Ecto neural progenitor cell (in vitro differentiated cells): ENCODE data around the gene CD3D.

Experiments
- DNase-seq: peaks from one replicate; pipeline ENCODE4 v3.0.0-alpha.2; 2018; ENCODE audit warnings: low spot score

The CD3D gene

DNA sequence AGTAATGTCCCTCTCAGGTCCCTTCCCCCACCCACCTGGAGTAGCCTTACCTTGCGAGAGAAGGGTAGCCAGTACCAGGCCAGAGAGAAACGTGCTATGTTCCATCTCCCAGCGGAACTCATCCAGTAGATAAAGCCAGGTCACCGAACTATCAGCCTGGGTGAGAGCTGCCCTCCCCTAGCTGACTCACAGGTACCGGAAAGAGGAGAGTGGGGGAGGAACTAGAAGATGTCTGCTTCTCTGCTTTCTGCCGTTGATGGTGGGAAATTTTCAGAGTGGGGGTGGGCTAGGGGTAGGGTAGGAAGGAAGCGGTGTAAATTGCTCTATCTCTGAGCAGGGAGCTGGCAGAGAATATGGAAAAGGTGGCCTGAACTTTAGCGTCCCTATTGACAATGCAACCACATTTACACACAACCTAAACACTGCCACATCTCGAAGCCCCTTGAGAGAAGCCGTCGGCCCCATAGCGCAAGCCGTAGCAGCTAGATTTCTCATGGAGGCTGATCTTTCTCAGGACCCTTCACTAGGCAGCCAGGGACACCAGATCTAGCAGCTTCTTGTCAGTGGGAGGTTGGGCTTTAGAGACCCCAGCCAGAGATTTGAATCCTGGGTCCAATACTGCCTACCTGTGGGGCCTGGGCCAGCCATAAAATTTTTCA is at the start of gene CD3D:
Gene CD3D, minus strand, starts transcription at position 203 of the 659 bp plus-strand sequence. Its CDS starts 98 bp downstream, at position 105.
- no peak for DNase-seq

DNA sequence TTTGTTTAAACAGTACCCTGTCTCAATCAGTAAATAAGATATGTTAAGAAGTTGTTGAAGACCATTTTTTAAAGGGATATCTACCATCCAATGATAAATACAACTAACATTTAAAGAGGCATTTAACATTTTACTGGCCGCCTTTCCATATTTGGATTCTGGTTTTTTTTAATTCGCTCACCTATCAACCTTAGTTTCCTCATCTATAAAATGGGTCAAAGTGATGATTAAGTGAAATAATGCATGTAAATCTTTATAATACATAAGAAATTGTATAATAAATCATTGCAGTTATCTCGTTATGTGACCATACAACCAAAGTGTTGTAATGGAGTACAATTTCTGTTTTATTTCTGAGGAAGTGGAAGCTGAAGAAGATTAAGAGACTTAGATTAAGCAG is 41.2 kb upstream of the CD3D start:
- DNase-seq: no peak

DNA sequence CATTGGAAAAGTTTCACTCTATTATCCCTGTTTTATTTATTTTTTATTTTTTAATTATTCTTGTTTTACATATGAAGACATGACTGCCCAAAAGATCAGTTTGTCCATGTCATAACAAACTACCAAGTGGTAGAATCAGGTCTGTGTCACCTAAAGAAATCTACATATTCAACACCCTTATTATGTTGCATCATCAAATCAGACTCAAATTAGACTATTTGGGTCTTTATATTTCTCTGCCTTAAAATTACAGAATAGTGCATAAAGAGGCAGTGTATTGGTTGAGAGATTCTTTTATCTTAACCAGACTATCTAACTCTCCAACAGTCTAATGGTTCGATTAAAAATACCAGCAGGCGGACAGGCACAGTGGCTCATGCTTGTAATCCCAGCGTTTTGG is 40.4 kb upstream of the CD3D start:
- DNase-seq: no peak

DNA sequence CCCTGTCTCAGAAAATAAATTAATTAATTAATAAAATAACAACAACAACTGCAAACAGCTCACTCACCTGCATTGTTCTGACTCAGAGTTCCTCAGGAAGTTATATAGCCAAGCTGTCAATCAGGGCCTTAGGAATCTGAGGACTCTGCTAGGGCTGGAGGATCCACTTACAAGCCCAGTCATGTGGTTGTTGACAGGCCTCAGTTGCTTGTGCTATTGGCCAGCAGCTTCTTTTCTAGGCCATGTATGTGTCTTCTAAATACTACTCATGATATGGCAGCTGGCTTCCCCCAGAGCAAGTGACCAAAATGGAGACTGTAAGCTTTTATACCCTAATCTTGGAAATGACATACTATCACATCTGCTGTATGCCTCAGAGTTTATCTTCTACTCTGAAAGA is 38.1 kb upstream of the CD3D start:
- DNase-seq: no peak

DNA sequence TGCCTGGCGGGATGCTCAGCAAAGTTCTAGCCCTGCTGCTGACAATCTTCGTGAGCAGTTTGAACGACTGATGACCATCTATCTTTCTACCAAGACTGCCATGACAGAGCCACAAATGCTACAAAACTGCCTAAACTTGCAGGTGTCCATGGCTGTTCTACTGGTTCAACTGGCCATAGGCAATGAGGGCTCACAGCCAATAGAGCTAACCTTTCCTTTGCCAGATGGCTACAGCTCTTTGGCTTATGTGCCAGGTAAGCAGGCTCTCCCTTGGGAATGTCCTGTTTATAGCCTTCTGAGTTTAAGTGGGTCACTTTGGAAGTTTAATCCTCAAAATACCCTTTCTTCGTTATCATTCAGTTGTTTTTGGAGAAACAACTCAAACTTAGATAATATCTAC is 37.0 kb upstream of the CD3D start:
- DNase-seq: no peak

DNA sequence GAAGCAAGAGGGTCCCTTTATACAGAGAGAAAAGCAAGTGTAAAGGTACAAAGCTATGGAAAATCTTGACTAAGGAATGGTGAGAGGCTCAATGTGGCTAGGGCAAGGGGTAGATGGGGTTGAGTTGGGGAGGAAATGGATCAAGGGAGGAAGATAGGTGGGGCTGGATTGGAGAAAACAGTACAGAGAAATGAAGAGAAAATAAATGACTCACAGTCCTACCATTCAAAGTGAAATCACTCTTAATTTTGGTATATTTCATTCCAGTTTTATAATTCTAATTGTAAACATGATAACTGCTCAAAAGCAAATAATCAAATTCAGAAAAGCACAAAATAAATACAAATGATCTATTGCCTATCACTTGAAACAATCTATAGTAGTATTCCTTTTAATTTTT is 33.5 kb upstream of the CD3D start:
- no peak for DNase-seq

DNA sequence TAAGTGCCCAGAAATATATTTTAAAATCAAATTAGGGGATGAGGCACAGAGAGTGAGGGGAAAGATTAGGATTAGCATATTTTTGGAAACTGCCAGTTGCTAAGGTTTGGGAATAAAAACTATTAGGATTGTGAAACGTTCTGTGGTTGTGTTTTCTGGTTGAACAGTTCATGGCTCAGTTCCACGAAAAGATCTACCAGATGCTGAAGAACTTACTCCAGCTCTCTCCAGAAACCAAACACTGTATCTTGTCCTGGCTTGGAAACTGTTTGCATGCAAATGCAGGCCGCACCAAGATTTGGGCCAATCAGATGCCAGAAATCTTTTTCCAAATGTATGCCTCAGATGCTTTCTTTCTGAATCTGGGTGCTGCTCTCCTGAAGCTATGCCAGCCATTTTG is 32.2 kb upstream of the CD3D start:
- DNase-seq: no peak

DNA sequence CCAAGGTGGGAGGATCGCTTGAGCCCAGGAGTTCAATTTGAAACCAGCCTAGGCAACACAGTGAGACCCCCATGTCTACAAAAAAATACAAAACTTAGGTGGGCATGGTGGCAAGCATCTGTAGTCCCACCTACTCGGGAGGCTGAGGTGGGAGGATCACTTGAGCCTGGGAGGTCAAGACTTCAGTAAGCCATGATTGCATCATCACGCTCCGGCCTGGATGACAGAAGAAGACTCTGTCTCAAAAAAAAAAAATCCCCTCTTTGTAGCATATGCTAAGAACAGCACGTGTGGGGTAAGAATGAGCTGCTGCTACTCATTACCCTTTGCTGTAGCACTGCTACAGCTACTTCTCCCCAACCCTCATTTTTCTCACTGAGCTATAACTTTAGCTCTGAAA is 31.4 kb upstream of the CD3D start:
- no peak for DNase-seq

DNA sequence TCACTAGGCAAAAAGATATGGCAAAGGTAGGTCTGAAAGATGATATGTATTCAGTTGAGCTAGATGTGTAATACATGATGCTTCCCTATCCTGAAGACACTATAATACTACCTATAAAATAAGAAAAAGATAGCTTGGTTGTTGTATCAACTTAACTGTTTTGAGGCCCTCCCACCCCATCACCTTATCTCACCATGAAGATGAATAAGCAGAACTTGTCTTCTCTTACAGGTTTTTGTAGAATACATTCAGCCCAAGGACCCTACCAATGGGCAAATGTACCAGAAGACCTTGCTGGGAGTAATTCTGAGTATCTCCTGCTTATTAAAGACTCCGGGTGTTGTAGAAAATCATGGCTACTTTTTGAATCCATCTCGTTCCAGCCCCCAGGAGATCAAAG is 30.8 kb upstream of the CD3D start:
- DNase-seq: no peak

DNA sequence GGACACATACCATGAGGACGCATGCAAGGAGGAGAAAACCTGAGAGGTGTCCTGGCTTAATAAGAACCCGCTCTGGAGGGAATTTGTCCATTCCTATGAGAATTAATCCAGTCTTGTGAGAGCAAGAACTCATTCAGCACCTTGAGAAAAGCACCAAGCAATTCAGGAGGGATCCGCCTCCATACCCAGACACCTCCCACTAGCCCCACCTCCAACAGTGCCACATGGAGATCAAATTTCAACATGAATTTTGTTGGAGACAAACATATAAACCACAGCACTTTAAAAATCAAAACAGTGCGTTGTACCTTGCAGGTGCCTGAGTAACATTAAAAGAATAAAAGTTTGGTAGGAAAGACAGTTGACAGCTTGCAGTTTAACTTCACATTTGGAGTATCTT is 28.3 kb upstream of the CD3D start:
- no peak for DNase-seq

DNA sequence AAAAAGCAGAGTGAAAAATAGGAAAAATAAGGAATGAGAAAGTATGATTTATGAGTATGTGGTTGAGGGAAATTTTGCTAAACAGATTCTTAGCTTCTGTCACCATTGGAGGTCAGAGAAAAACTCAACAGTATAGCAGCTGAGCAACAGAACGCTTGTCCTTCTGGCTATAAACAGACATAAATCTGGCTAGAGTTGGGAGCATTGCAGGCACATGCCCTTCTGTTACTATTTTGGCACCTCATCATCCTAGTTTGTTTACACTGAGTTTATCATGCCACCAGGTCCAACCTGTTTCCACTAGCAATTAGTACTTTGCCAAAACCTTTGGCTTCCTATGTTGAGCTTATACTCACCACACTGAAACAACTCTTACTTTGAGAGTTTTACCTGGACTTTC is 23.8 kb upstream of the CD3D start:
- DNase-seq: no peak

DNA sequence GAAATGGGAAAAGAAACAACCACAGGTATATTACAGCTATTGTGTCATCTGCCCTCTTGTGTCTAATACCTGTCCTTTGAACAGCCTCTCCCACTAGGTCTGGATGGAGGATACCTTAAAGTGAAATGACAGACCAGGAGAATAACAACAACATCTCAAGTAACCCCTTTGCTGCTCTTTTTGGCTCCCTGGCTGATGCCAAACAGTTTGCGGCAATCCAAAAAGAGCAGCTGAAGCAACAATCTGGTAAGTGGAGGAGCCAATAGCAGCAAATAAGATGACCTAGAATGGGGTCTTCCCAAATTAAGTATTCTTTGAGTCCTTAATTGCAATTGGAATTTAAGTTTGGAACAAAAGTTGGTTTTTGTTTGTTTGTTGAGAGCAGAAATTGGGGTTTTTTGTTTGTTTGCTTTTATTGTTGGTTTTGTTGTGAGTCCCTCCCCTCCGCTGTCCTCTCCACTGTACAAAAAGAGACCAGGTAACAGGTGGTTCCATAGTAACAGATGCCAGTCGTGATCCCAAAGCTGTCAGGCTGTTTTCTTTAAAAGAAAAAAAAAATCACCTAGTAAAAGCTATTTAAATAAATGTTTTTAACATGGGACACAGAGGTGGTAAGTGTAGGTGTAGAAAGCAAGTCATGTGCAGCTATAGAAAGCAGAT is 22.6 kb upstream of the CD3D start:
- no peak for DNase-seq

DNA sequence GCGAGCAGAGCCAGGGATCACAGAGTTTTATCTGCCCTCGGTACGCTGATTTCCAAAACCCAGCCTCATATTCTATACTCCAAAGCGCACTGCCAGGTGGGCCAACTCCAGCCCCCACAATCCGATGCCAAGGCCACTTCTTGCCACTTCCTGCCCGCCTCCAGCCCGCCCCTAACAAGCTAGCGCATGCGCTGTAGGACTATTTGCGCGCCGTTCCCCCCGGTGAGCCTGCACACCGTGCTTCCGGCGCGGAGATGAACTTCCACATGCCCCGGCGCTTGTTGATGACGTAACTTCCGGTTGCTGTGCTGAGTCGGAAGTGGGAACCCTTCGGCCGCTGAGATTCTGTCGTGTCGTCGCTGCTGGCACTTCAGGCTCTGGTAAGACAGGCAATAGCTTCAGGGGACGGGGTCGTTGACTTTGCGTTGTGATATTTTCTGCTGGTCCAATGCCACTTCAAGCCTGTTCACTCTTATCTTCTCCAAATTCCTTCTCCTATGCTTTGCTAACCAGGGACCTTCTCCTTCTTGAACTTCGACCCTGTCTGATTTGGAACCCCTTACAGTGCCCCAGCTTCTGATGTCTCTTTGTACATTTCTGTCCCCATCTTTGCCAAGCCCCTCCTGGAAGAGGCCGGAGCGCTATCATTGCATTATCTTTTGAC is 16.9 kb upstream of the CD3D start, which contains the start of gene UBE4A:
Gene UBE4A, plus strand, starts transcription at position 306 of the 664 bp plus-strand sequence. CDS start 5,481 bp downstream, outside the sequence.
- DNase-seq: peak; percentile 96

DNA sequence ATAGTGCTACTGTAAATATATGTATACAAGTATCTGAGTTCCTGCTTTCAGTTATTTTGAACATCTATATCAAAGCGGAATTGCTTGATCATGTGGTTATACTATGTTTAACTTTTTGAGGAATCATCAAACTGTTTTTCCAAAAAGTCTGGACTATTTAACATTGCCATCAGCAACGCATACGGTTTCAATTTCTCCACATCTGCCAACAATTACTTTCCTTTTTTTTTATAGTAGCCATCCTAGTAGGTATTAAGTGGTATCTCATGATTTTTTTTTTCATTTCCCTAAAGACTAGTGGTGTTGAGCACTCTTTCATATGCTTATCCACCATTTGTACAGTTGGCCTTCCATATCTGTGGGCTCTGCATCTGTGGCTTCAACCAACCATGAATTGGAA is 15.6 kb upstream of the CD3D start:
- no peak for DNase-seq

DNA sequence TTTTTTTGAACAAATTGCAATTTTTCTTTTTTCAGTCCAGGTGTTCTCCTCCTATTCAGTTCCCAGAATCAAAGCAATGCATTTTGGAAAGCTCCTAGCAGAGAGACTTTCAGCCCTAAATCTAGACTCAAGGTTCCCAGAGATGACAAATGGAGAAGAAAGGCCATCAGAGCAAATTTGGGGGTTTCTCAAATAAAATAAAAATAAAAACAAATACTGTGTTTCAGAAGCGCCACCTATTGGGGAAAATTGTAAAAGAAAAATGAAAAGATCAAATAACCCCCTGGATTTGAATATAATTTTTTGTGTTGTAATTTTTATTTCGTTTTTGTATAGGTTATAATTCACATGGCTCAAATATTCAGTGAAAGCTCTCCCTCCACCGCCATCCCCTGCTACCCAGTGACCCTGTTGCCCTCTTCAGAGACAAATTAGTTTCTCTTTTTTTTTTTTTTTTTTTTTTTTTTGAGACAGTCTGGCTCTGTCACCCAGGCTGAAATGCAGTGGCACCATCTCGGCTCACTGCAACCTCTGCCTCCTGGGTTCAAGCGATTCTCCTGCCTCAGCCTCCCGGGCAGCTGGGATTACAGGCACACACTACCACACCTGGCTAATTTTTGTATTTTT is 10.7 kb upstream of the CD3D start:
- DNase-seq: no peak

DNA sequence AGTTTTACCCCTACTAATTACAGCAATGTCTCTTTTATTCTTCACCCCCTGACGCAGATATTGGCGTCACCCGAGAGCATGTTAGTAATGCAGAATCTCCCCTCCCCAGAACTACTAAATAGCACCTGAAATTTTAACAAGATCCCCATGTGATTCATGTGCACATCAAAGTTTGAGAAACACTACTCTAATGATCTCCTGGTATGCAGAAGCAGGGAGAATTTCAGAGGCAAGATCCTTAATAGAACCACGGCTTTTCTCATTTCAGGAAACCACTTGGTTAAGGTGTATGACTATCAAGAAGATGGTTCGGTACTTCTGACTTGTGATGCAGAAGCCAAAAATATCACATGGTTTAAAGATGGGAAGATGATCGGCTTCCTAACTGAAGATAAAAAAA is 7.0 kb upstream of the CD3D start:
- no peak for DNase-seq

DNA sequence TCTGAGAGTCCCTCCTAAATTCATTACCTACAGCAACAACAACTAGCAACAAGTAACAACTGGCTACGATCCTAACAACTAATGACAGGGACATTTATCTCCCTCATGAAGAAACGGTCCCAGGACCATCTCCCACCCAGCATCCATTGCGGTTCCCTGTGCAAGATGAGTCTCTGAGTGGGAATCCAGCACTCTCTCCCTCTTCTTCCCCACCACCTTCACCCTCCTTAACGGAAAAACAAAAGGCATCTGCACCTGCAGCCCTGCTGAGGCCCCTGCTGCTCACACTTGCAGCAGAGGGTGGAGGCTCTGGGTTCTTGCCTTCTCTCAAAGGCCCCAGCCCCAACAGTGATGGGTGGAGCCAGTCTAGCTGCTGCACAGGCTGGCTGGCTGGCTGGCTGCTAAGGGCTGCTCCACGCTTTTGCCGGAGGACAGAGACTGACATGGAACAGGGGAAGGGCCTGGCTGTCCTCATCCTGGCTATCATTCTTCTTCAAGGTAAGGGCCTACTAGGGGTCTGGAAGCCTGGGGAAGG is 1.5 kb upstream of the CD3D start, which contains the start of gene CD3G:
Gene CD3G, plus strand, starts transcription at position 364 of the 535 bp plus-strand sequence. Its CDS starts 80 bp downstream, at position 444.
- DNase-seq: no peak

DNA sequence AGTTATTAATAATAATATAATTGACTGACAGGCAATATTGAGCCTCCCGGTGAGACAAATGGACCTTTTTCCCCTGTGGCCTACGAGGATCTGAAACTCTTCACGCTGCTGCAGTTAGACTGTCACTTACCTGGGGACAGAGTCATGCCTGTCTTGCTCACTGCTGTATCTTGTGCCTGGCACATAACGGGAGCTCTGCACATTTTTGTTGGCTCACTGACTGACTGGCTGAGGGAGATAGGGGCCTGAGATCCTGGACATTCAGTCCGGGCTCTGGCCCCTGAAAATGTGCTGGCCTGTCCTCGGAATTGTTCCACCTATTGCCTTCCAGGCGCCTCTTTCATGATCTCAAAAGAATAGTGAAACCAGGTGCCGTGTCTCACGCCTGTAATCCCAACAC is 743 bp upstream of the CD3D start:
- no peak for DNase-seq

DNA sequence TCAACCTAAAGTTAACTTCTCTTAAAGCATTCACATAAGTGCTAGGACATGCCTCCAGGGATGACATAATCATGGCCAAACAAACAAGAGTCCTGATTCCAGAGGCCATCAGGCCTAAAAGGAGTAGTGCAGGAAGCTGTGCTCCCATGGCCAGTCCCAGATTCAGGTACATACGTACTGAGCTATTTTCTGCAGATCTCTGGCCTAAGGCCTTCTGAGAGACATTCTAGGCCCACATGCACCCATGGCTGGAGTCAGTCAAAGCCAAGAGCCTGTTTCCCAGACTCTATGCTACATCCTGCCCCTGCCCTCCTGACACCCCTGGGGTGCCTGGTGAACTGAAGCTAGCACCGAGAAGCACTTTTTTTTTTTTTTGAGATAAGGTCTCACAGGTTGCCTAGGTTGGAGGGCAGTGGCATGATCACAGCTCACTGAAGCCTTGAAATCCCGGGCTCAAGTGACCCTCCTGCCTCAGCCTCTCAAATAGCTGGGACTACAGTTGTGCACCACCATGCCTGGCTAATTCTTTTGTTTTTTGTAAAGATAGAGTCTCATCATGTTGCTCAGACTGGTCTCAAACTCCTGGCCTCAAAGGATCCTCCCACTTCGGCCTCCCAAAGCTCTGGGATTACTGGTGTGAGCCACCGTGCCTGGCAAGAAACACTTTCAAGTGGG is 553 bp downstream of the CD3D start:
- no peak for DNase-seq

DNA sequence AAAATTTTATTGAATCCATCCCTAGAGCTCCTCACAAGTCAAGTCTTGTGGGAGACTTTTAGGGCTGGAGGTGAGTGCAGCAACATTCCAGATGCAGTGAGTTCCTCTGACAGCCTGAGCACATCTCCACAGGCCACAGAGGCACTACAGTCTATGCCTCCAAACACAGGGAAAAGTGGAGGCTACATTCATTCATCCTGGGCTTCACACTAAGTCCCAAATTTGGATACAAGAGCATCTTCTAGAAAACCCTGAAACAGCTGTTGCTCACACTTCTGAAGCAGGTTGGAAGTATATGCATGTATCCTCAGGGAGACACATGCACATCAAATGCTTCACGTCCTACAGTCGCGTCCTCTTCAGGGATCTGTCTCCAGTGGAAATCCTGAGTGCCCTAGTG is 1.2 kb downstream of the CD3D start:
- no peak for DNase-seq

DNA sequence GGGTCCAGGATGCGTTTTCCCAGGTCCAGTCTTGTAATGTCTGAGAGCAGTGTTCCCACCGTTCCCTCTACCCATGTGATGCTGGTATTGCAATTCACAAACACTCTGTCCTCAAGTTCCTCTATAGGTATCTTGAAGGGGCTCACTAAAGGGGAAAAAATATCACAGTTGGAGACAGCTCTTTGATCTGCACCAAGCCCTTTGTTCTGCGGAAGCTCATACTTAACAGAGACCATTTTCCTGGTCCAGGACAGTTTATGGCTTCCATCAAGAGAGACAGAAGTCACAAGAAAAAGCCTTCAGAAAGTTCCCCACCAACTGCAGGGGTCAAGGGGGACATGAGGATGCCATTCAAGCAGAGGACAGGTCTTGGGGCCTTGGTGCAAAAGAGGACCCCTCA is 2.1 kb downstream of the CD3D start:
- DNase-seq: no peak
